COR-L47 (cell line): ENCODE measurements around the gene MBOAT1.
"Not testable (repeated sequence)": the region's sequence is repeated elsewhere in the genome, so short reads cannot be mapped to it uniquely, and the experiment has no call there.

Experiments used
- DNase-seq: peaks from one replicate; lab custom pipeline; 2025; lab: John Stamatoyannopoulos, UW

The MBOAT1 gene, protein sequence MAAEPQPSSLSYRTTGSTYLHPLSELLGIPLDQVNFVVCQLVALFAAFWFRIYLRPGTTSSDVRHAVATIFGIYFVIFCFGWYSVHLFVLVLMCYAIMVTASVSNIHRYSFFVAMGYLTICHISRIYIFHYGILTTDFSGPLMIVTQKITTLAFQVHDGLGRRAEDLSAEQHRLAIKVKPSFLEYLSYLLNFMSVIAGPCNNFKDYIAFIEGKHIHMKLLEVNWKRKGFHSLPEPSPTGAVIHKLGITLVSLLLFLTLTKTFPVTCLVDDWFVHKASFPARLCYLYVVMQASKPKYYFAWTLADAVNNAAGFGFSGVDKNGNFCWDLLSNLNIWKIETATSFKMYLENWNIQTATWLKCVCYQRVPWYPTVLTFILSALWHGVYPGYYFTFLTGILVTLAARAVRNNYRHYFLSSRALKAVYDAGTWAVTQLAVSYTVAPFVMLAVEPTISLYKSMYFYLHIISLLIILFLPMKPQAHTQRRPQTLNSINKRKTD

GRCh38 chr6:20212392-20213111 is at the start of gene MBOAT1:
TSS of gene MBOAT1 (minus strand) at chr6:20212469. CDS start at chr6:20212234, 235 bp downstream.
- DNase-seq, result peak; percentile 87

GRCh38 chr6:20261685-20262084 is 49.4 kb upstream of the MBOAT1 start:
- DNase-seq, result no peak

DNA sequence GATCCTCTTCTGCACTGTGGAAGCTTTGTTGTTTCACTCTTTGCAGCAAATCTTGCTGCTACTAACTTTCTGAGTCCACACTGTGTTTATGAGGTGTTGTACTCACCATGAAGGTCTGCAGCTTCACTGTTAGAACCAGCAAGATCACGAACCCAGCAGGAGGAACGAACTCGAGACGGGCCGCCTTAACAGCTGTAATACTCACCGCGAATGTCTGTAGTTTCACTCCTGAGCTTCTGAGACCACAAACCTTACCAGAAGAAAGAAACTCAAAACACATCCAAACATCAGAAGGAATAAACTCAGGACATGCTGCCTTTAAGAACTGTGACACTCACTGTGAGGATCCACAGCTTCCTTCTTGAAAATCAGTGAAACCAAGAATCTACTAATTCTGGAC is 48.1 kb upstream of the MBOAT1 start:
- DNase-seq, result no peak

GRCh38 chr6:20259316-20260049 is 47.2 kb upstream of the MBOAT1 start:
- DNase-seq, result no peak

- no peak for DNase-seq
These were observed 43.2 kb upstream of the MBOAT1 start for GRCh38 chr6:20255428-20255827.

DNA sequence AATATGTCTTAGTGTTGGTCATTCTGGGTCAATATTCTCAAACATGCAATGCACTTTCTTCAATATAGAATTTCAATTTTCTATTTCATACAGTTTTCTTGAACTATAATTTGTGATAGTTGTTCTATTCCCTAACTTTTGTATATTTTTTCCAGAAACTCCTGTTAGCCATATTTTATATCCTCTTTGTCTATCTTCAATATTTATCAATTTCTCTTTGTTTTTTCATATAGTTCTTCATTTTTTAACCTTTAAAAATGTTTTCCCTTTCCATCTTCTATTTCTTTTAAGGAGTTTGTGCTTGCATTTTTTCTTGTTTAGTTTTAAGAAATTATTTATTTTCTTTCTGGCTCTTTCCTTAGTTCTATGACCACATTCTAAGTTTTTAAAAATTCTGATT is 42.0 kb upstream of the MBOAT1 start:
- DNase-seq, result no peak

DNA sequence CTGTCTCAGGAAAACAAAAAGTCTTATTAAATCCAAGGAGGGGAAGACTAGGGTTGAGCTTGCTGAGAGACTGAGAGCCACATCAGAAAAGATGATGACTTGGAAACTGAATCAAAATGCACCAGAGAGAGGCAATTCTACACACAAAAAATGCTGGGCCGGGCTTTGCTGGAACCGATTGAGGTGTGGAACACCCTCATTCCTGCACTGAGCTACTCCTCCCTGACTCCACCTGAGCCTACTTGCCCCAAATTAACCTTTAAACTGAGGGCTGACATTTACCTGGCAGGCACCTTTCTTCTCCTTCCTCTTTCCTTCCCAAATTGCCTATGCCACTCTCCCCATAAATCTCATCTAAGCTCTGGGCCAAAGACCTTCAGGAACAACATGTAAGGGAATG is 40.8 kb upstream of the MBOAT1 start:
- no peak for DNase-seq

- no peak for DNase-seq
These were observed 40.0 kb upstream of the MBOAT1 start for GRCh38 chr6:20252311-20252710.

DNA sequence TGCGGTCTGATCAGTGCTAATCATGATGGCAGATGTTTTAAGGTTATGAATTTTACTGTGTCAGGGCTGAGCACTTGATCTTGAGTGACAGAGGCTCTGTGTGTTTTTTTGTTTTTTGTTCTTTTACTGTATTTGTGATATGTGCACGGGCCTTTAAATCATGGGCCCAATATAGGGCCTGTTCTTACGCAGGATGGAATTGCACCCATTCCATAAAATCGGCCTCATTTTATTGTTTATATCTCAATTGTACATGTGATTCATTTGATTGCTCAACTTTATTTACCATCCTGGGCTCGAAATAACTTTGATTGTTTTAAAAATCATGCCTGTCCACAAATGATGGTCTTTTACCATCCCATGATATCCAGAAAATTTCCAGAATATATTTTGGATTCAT is 39.3 kb upstream of the MBOAT1 start:
- no peak for DNase-seq

DNA sequence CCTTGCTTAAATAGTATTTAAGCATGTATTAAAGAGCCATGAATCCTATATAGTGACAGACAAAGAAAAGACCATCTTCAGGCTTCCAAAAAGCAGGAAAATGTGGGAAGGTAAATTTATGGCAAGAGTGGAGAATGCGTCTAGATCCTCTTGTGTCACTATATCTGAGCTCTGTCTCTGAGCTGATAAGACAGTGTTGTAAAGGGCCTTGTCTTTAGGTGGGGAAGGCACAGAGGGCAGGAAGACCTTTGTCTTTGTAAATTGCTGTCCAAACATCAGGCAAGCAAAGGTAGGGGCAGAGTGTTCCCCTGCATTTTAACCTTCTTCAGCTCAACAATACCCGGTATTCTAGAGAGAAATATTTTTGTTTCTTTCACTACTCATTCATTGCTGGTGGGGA is 33.9 kb upstream of the MBOAT1 start:
- no peak for DNase-seq

- not testable (repeated sequence) for DNase-seq
These were observed 32.8 kb upstream of the MBOAT1 start for GRCh38 chr6:20244807-20245681.

DNA sequence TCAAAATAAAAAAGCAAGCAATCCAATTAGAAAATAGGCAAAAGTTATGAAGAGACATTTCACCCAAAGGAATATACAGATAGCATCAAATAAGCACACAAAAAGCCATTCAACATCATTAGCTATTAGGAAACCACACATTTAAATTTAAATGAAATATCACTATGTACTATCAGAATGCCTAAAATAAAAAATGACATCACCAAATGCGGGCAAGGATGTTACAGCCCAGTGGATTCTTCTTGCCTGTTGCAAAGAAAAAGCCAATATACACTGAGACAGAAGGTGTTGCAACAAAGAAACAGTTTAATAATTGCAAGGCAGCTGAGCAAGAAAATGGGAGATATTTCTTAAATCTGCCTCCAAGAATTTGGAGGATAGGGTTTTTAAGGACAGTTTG is 31.0 kb upstream of the MBOAT1 start:
- no peak for DNase-seq

- no peak for DNase-seq
These were observed 30.1 kb upstream of the MBOAT1 start for GRCh38 chr6:20242397-20242796.

GRCh38 chr6:20241102-20241501 is 28.8 kb upstream of the MBOAT1 start:
- no peak for DNase-seq

- DNase-seq, result no peak
These were observed 26.7 kb upstream of the MBOAT1 start for GRCh38 chr6:20238688-20239587.

DNA sequence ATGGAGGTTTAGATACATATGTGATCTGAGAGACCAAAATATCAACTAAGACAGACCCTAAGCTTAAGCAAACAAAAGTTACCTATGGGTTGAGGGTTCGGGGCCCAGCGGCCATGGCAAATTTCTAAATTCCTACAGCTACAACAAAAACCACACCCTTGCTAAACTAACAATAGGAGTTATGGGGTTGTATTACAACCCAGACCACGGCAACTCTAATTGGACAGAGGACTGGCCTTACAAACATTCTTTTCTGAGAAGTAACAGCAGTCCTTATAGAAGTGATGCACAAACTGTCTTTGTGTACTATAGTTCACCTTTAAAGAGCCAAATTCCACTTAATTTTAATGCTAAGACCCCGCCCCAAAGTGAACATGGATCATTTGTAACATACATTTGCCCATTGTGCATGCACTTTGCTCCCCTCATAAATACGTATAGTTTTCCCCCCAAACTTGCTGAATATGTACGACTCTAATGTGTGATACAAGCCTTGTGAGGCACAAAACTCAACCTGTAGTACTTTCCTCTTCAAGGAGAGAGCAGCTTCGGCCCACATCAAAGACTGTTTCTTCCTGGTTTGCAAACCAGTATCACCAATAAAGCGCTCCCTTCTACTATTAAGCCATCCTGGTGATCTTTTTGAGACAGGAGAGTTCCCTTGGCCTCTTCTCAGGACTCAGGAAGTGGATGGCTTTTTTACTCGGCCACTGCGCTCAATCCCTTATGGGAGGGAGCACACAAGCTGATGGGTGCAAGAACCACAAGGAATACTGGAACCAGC is 25.6 kb upstream of the MBOAT1 start:
- DNase-seq, result no peak

DNA sequence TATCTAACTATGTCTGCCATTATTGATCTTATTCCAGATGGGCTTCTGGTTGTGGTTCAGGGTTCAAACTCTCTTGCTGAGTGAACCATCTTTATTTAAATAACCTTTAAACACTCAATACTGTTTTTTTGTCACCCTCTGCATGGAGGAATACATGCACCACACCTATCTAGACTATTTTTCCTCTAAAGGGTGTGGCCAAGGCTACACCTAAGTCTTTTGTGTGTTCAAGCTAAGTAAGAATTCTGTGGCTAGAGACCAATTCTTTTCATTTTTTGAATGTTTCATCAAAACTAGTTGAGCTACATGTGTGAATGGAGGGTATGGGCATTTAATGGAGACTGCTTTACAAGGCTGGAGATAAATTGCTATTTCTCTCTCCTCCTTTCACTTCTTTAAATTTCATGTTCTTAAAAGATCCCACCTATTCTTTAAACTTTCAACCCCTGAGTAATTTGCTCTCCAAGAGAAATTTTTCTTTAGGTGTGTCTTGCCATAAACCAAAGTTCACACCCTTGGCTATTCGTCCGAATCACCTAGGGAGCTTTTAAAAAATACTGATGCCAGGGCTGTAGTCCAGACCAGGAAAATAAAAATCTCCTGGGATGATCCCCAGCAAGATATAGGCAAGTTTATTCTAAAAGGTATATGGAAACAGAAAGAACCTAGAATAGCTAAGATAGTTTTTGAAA is 24.8 kb upstream of the MBOAT1 start:
- no peak for DNase-seq

- DNase-seq, result no peak
These were observed 24.1 kb upstream of the MBOAT1 start for GRCh38 chr6:20236344-20236743.

GRCh38 chr6:20235041-20235440 is 22.8 kb upstream of the MBOAT1 start:
- no peak for DNase-seq
